ENCODE results near the gene CHST11. TPM values are rescaled to one million over a fixed set of nuclear protein-coding genes. Genes with fewer than 3 reads are reported as not detected.
A peak's percentile ranks its signal among the peaks of the same experiment; 100 is the strongest.

CHST11 gene
- total and polyA plus RNA-seq, 9 of the 15 experiments (the other 6 are each of a cell fraction or from before 2014, with no cell fraction given) = 2.3 to 38.7 (median 15.0) TPM

GRCh38 chr12:104604995-104605675 is 148.4 kb downstream of the CHST11 start:
- peak overlapping the region; percentile 78 for H3K4me2 ChIP-seq (ENCODE audit: insufficient read depth, low read length)
- DNase-seq (ENCODE audit: extremely low read depth in 1 of 4, low spot score in 3 of 4) (no peak), FAIRE-seq (no peak), ATAC-seq (no peak)
- peaks cover 75% of the 10 kb centered on the region for H3K79me2 ChIP-seq (ENCODE audit: control insufficient read depth, insufficient read depth, low read length)
- H3K9me1 ChIP-seq (ENCODE audit: control insufficient read depth, insufficient read depth, low read length) = peaks cover 6% of the 10 kb centered on the region
- ChIA-PET POLR2A (interaction anchor here (1.1 to 1.3 kb wide), 2 partner anchors 11 to 12 kb away, joined by 3 to 4 read pairs; no protein-coding TSS in a partner anchor), CTCF (ENCODE audit: low intra/inter-chr PET ratio) (interaction anchor here (0.6 kb wide), 1 partner anchor 81 kb away, joined by 4 read pairs; no protein-coding TSS in a partner anchor)
- no peaks in the 10 kb centered on the region for H3K9me3 ChIP-seq (replicated peaks; ENCODE audit: control insufficient read depth, insufficient read depth, low read depth, low read length)
- no TSS peak for BruUV-seq (replicated peaks)
- peak overlapping the region; percentile 89; the same call in 2 of the 3 replicates for H3K27ac ChIP-seq (ENCODE audit: extremely low read depth, low read depth, low read length)
- H2AFZ ChIP-seq (ENCODE audit: low read depth, low read length) = no peak overlapping the region
- peaks cover 20% of the 10 kb centered on the region; the same call in 2 of the 3 replicates for H3K36me3 ChIP-seq (ENCODE audit: control insufficient read depth, insufficient read depth, low read length)
- H3K4me3 ChIP-seq = no peak overlapping the region
- WGBS (ENCODE audit: insufficient coverage, low coverage, missing lambda C conversion rate) = 80% methylated on average over 15 of the region's 16 CpGs
- H3K27me3 ChIP-seq (ENCODE audit: control insufficient read depth in 2 of 2, insufficient read depth in 2 of 2, low read length in 2 of 2) = no peaks in the 10 kb centered on the region
- no peak overlapping the region; a peak in 1 of 4 replicates for H3K9ac ChIP-seq (ENCODE audit: insufficient read depth in 1 of 2, low read depth in 2 of 2, low read length in 2 of 2)
- peaks cover 2% of the 10 kb centered on the region; the same call in 1 of the 2 replicates for H4K20me1 ChIP-seq (replicated peaks; ENCODE audit: control insufficient read depth, insufficient read depth, low read length)
- intact Hi-C loops (cut with micrococcal nuclease) = loop anchor here (1.0 kb wide), 1 partner anchor 28 kb away; no protein-coding TSS in a partner anchor
- in situ Hi-C loops (cut with MboI) = no loop called here
- peaks cover 29 to 53% of the 10 kb centered on the region in 2 experiments for H3K4me1 ChIP-seq (replicated peaks in 1 of 2; ENCODE audit: control insufficient read depth in 2 of 2, insufficient read depth in 2 of 2, low read length in 2 of 2)
- TF ChIP-seq HDGF (IDR thresholded peaks at IDR 0.05) (no peak), ZNF324 (CRISPR knock-in tag; IDR thresholded peaks at IDR 0.05) (no peak), ZBTB17 (CRISPR knock-in tag; IDR thresholded peaks at IDR 0.05) (no peak), ARNT (IDR thresholded peaks at IDR 0.05) (0 out of 4 replicates have a peak, but pooled peaks of 1 of the 2 experiments have one; percentile 21), ZBTB33 (CRISPR knock-in tag; IDR thresholded peaks at IDR 0.05) (peak; percentile 60; the same call in 1 of the 2 replicates), ZNF512 (tag; IDR thresholded peaks at IDR 0.05) (peak; percentile 23; the same call in 1 of the 2 replicates), ADNP (tag; IDR thresholded peaks at IDR 0.05) (peak; percentile 93), SMARCA5 (IDR thresholded peaks at IDR 0.05) (peak; percentile 64; the same call in 1 of the 2 replicates)
